Mucosa of stomach (tissue), 1 donor: ENCODE measurements around the gene CKS1B.

ENCODE experiments used
- H3K27me3 ChIP-seq: one replicate; pipeline ENCODE4 v1.7.0; 2013; ENCODE audit warnings: mild to moderate bottlenecking, low read length; ENCODE audit not compliant: control insufficient read depth, insufficient read depth
- H3K36me3 ChIP-seq: one replicate; pipeline ENCODE4 v1.7.0; 2013; ENCODE audit warnings: low read length; ENCODE audit not compliant: control insufficient read depth, insufficient read depth
- H3K4me1 ChIP-seq: one replicate; pipeline ENCODE4 v1.7.0; 2013; ENCODE audit warnings: mild to moderate bottlenecking, low read length; ENCODE audit not compliant: control insufficient read depth, insufficient read depth
- H3K4me3 ChIP-seq: one replicate; pipeline ENCODE4 v1.7.0; 2013; ENCODE audit warnings: low read length
- H3K9ac ChIP-seq: one replicate; pipeline ENCODE4 v1.7.0; 2013; ENCODE audit warnings: mild to moderate bottlenecking, low read length, moderate library complexity
- H3K9me3 ChIP-seq: one replicate; pipeline ENCODE4 v1.7.0; 2013; ENCODE audit warnings: mild to moderate bottlenecking, low read length, moderate library complexity; ENCODE audit not compliant: control insufficient read depth
- donor health status: Pancreatic carcinoma.

Gene CKS1B

GRCh38 chr1:154940213-154940560 lies 34.3 kb upstream of the CKS1B start:
- Histone ChIP-seq H3K9me3 (no peaks in the 10 kb centered on the region), H3K27me3 (no peaks in the 10 kb centered on the region), H3K9ac (no peak overlapping the region), H3K4me3 (no peak overlapping the region), H3K36me3 (no peaks in the 10 kb centered on the region), H3K4me1 (peaks cover 66% of the 10 kb centered on the region)

- Histone ChIP-seq H3K27me3 (no peaks in the 10 kb centered on the region), H3K9me3 (no peaks in the 10 kb centered on the region), H3K4me3 (no peak overlapping the region), H3K36me3 (no peaks in the 10 kb centered on the region), H3K4me1 (peaks cover 60% of the 10 kb centered on the region), H3K9ac (peak overlapping the region; percentile 8)
These were observed 33.8 kb upstream of the CKS1B start for GRCh38 chr1:154940651-154941194.

GRCh38 chr1:154941333-154942013 lies 33.0 kb upstream of the CKS1B start:
- no peak overlapping the region for H3K4me3 ChIP-seq
- no peaks in the 10 kb centered on the region for H3K9me3 ChIP-seq
- H3K36me3 ChIP-seq, result no peaks in the 10 kb centered on the region
- no peaks in the 10 kb centered on the region for H3K27me3 ChIP-seq
- H3K9ac ChIP-seq, result peak overlapping the region; percentile 50
- peaks cover 53% of the 10 kb centered on the region for H3K4me1 ChIP-seq

GRCh38 chr1:154943649-154944400 lies 30.7 kb upstream of the CKS1B start:
- Histone ChIP-seq H3K27me3 (no peaks in the 10 kb centered on the region), H3K36me3 (peaks cover 8% of the 10 kb centered on the region), H3K4me1 (peaks cover 43% of the 10 kb centered on the region), H3K9me3 (no peaks in the 10 kb centered on the region), H3K4me3 (no peak overlapping the region), H3K9ac (peak overlapping the region; percentile 23)

- Histone ChIP-seq H3K4me3 (no peak overlapping the region), H3K9ac (peak overlapping the region; percentile 23), H3K4me1 (peaks cover 43% of the 10 kb centered on the region), H3K9me3 (no peaks in the 10 kb centered on the region), H3K27me3 (no peaks in the 10 kb centered on the region), H3K36me3 (peaks cover 8% of the 10 kb centered on the region)
These were observed 29.9 kb upstream of the CKS1B start for GRCh38 chr1:154944401-154945159.

GRCh38 chr1:154945160-154945961 lies 29.1 kb upstream of the CKS1B start:
- Histone ChIP-seq H3K9ac (no peak overlapping the region), H3K9me3 (no peaks in the 10 kb centered on the region), H3K27me3 (no peaks in the 10 kb centered on the region), H3K4me3 (no peak overlapping the region), H3K36me3 (peaks cover 8% of the 10 kb centered on the region), H3K4me1 (peaks cover 43% of the 10 kb centered on the region)

GRCh38 chr1:154945962-154946850 lies 28.3 kb upstream of the CKS1B start:
- peaks cover 8% of the 10 kb centered on the region for H3K36me3 ChIP-seq
- H3K4me3 ChIP-seq, result no peak overlapping the region
- H3K9ac ChIP-seq, result no peak overlapping the region
- peaks cover 36% of the 10 kb centered on the region for H3K4me1 ChIP-seq
- H3K27me3 ChIP-seq, result no peaks in the 10 kb centered on the region
- H3K9me3 ChIP-seq, result no peaks in the 10 kb centered on the region

- peaks cover 20% of the 10 kb centered on the region for H3K4me1 ChIP-seq
- no peak overlapping the region for H3K4me3 ChIP-seq
- no peaks in the 10 kb centered on the region for H3K27me3 ChIP-seq
- no peaks in the 10 kb centered on the region for H3K9me3 ChIP-seq
- H3K36me3 ChIP-seq, result peaks cover 8% of the 10 kb centered on the region
- H3K9ac ChIP-seq, result no peak overlapping the region
These were observed 26.4 kb upstream of the CKS1B start for GRCh38 chr1:154948079-154948478.

GRCh38 chr1:154951901-154952657 lies 22.4 kb upstream of the CKS1B start:
- H3K9ac ChIP-seq, result no peak overlapping the region

GRCh38 chr1:154952664-154953063 lies 21.8 kb upstream of the CKS1B start:
- H3K27me3 ChIP-seq, result no peaks in the 10 kb centered on the region
- peaks cover 36% of the 10 kb centered on the region for H3K4me1 ChIP-seq
- H3K9ac ChIP-seq, result no peak overlapping the region

More at GRCh38 chr1:154951901-154952657, 22.4 kb upstream of the CKS1B start:
- Histone ChIP-seq H3K4me3 (no peak overlapping the region), H3K9me3 (no peaks in the 10 kb centered on the region), H3K27me3 (no peaks in the 10 kb centered on the region), H3K4me1 (peaks cover 33% of the 10 kb centered on the region), H3K36me3 (peaks cover 8% of the 10 kb centered on the region)

More at GRCh38 chr1:154952664-154953063, 21.8 kb upstream of the CKS1B start:
- no peak overlapping the region for H3K4me3 ChIP-seq
- H3K36me3 ChIP-seq, result peaks cover 5% of the 10 kb centered on the region
- H3K9me3 ChIP-seq, result no peaks in the 10 kb centered on the region
